Kidney glomerular epithelial cell (primary cell): ENCODE measurements around the gene IL2RG.

Experiments used
- DNase-seq: peaks from one replicate; lab custom pipeline; 2025; lab: John Stamatoyannopoulos, UW

The IL2RG gene

DNA sequence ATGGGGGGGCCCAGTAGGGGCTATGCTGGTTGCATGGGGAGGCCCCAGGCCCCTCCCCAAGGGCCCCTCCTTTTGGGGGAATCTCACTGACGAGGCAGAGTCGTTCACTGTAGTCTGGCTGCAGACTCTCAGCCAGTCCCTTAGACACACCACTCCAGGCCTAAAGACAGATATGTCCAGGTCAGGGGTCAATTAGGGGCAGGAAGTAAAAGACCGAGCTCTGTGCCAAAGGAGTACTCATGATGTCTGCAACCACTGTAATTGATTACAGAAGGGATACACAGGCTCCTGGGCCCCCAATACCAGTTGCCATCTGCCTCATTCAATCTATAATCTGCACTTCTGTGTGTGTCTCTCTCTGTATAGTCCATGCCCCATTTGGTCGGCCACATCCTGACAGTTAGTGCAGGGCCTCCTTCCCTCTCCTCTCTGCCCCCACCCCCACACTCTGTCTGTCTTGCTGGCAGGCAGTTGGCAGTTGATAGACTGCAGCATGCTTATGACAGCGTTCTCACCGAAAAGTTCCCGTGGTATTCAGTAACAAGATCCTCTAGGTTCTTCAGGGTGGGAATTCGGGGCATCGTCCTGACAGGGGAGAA lies 3.5 kb downstream of the IL2RG start:
- no peak for DNase-seq

DNA sequence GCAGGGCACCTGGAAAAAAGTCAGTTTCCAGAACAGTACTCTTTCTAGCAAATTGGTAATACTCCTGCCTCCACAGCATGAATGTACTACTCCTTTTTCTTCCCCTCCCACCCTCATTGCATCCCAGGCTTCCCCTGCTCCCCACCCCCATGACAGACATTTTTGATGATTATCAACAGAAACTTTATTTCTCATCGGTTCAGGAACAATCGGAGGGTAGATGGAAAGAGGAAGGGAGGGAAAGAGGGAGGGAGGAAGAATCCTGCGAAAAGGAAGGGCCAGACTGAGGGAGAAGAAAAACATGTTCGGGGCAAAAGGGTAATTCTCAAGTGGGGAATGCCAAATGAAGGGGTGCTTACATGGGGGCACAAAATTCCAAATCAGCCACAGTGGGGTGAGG lies 4.1 kb downstream of the IL2RG start:
- no peak for DNase-seq

DNA sequence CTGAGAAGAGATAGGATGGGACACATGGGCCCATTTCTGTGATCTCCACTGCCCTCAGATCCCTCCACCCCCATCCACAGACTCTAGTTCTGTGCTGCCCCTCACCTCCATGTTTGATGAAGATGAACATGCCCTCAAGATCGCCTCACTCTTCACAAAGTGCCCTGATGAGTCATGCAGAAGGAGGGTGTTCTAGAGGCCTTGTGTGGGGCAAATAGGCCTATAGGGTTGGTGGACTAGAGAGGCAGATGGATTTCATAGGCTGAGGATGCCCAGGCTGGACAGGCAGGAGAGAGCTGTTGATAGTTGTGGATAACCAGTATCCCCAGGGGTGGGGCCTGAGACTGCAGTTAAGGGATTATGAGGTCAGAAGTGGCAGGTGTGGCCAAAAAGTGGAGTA lies 5.0 kb downstream of the IL2RG start, which contains the start of gene CXorf65:
TSS of gene CXorf65 (minus strand) at position 314 of the 400 bp plus-strand sequence. CDS start at position 130, 184 bp downstream.
- no peak for DNase-seq

DNA sequence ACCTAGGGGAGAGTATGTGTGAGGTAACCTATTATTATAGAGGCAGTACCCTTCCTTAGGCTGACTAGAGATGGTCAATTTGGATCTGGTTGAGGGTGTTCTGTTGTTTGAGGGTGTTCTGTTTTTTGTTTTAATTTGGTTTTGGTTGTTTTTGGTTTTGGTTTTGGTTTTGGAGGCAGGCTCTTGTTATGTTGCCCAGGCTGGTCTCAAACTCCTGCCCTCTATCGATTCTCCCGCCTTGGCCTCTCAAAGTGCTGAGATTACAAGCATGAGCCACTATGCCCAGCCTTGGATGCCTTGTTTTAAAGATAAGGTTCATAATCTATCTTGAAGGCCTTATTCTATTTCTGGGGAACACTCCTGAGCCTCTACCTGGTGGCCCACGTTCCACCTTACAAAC lies 5.7 kb downstream of the IL2RG start:
- DNase-seq, result no peak

DNA sequence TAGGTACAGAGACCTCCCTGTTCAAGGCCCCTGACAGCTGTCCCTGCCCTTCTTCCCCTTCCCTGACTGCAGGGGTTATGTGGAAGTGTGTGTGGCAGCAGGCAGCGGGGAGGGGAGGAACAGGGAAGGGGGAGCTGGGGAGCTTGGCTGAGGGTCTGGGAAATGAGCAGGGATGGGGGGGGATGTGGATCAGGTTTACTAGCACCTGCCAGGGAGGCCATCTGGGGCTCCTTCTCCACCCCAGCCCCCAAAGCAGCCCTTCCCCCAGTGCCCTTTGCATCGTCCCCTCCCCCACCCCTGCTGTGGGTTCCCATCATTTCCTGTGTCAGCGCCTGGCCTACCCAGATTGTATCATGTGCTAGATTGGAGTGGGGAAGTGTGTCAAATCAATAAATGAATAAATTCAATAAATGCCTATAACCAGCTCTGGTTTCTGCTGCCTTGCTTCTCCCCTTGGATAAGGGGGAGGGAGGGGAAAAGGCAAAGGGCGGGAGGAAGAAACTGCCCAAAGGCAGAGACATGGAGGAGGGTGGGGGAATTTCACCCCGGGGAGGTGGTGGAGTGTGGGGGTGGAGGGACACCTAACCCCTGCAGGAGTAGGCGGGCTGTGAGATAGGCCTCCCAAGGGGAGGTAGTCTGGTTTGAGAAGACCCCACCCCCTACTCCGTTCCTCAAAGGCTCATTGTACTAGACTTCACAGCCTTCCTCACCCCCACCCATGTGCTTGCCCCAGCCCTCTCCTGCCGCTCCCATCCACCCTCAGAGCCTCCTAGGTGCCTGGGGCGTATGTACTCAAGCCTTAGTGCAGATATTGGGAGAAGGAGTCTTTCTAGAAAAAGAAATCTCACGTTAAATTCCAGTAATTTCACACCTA lies 8.0 kb downstream of the IL2RG start:
- no peak for DNase-seq

DNA sequence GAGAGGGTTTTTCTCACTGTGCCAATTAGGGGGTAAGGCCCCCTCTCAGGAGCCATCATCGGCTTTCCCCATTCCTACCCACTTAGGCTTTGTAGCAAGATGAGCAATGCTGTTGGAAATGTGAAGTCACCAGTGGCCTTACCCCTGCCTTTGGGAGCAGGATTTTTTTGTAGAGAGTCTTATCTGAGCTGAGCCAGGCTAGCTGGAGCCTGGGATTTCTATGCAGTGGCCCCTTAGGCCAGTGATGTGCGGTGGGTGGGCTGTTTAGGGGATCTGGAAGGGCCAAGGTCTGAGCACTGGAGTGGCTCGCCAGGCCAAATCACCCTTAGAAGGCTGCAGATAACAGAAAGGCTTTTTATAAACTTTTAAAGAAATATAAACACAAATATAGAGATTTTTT lies 9.1 kb downstream of the IL2RG start:
- no peak for DNase-seq

DNA sequence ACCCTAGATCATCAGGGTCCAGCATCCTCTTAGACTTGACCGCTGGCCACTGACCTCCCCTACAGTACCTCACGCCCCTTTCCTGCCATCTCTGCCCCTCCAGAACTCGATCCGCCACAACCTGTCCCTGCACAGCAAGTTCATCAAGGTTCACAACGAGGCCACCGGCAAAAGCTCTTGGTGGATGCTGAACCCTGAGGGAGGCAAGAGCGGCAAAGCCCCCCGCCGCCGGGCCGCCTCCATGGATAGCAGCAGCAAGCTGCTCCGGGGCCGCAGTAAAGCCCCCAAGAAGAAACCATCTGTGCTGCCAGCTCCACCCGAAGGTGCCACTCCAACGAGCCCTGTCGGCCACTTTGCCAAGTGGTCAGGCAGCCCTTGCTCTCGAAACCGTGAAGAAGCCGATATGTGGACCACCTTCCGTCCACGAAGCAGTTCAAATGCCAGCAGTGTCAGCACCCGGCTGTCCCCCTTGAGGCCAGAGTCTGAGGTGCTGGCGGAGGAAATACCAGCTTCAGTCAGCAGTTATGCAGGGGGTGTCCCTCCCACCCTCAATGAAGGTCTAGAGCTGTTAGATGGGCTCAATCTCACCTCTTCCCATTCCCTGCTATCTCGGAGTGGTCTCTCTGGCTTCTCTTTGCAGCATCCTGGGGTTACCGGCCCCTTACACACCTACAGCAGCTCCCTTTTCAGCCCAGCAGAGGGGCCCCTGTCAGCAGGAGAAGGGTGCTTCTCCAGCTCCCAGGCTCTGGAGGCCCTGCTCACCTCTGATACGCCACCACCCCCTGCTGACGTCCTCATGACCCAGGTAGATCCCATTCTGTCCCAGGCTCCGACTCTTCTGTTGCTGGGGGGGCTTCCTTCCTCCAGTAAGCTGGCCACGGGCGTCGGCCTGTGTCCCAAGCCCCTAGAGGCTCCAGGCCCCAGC lies 10.5 kb downstream of the IL2RG start:
- DNase-seq, result no peak

DNA sequence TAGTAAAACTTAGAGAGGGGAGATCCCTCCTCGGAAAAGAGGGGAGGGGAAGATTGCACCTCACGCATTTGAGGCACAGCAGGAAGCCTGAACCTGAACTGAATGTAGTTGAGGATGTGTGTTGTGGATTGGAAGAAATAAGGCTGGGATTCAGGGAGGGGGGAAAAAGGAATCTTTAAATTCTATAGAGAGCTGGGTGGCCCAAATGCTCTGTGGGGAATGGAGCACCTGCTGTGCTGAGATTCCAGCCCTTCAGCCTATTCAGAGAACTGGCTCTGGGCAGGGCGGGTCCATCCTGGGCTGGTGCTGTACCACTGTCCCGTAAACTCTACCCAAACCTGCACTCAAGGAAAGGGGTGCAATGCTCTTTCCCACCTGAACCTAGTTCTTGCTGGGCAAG lies 11.6 kb downstream of the IL2RG start:
- DNase-seq, result no peak

DNA sequence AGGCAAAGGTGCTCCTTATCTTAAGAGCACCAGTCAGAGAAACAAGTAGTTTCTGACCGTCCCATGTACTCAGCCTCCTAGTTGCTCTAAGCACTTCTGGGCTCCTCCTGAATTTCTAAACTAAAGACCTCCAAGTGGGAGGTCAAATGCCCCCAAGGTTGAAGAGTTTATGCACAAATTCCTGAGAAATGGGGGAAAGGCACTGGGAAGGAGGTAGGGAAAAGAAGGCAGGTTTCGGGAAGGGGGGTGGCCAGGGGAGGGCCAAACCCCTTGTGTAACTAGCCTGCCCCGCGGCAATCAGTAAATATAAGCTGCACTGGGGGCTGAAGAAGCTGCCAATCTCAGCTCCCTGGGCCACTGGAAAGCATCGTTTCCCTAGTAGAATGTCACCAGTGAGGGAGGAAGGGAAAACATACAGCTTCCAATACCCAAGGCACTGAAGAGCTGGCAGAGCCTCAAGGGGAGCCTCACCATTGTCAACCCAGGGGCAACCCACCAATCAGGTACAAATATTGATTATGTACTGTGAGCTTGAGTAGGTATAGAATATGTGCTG lies 12.3 kb downstream of the IL2RG start:
- no peak for DNase-seq

DNA sequence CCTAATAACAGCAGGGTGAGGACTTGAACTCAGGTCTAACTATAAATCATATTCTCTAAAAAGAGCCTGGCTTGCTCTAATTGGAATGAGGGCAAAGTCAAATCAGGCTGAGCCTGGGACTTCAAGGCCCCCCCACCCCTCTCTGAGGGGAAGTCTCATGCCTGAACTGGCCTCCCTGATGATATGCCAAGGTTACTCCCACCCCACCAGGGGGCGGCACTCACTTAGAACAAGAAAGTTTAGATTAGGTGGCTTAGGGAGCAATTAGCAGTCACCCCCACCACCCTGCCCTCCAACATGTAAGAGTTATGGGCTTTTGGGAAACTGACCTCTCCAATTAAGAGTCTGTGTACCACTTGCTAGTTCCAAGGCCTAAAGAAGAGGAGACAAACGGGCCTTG lies 13.1 kb downstream of the IL2RG start:
- peak; percentile 10 for DNase-seq

DNA sequence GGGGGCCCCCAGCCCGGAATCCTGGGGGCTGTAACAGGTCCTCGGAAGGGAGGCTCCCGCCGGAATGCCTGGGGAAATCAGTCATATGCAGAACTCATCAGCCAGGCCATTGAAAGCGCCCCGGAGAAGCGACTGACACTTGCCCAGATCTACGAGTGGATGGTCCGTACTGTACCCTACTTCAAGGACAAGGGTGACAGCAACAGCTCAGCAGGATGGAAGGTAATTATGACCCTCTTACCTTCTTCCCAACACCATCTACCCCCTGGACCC lies 14.7 kb downstream of the IL2RG start:
- DNase-seq, result no peak

DNA sequence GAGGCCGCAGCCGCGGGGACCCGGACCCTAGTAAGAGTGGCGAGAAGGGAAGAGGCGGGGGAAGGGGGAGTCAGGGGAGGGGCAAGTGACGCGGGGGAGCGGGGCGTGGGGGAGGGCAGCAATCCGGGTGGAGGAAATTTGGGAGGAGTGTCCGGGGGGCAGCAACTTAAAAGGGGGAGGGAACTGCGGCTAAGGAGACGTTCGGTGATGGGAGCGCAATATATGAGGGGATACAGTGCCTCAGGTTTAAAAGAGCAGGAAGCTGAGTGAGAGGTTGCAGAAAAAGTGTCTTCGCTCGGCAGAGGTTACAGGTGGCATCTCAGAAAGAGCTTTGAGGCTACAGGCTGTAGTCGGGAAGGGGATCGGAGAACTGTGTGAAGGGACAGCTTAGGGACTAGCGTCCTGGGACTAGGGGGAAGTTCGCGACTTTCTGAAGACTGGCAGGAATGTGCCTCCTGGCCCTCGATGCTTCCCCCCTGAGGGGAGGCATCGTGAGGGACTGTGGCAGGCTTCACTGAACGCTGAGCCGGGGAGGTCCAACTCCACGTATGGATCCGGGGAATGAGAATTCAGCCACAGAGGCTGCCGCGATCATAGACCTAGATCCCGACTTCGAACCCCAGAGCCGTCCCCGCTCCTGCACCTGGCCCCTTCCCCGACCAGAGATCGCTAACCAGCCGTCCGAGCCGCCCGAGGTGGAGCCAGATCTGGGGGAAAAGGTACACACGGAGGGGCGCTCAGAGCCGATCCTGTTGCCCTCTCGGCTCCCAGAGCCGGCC lies 15.2 kb downstream of the IL2RG start:
- no peak for DNase-seq

DNA sequence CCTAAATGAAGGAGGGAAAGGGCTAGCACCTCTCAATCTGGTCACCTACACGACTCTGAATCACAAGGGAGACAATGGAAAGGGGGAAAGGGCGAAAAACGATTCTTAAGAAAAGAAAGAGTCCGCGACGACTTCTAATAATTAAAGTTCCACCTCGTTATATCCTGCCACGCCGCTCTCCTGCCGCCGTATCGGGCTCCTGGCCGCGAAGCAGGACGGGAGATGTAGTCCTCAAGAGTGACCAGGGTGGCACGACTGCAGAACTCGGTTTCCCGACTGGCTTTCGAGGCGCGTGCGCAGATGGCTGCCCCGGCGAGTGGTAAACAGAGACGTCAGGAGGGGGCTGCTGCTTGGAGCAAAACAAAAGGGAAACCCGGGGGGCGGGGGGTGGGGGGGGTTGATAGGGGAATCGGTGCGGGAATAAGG lies 15.8 kb downstream of the IL2RG start, which contains the start of gene FOXO4:
TSS of gene FOXO4 (plus strand) at position 297 of the 426 bp plus-strand sequence. CDS start 678 bp downstream, outside the sequence.
- DNase-seq, result peak; percentile 70

DNA sequence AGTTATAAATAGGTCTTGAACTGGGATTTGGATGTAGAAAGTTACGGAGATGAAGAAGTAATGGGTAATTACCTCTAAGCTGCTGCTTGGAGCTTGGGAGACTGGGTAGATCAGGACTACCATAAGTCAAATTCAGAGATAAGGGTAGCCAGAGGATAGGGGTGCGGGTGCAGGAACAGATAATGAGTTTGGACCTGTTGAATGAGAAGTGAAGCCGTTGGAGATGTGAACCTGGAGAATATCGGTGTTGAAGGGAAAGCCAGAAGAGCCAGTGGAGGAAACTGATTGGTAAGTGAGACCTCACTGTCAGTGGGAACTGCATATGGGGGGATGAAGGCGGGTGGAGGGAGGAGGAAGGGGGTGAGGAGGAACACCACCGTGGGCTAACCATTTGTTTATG lies 16.3 kb downstream of the IL2RG start:
- no peak for DNase-seq

DNA sequence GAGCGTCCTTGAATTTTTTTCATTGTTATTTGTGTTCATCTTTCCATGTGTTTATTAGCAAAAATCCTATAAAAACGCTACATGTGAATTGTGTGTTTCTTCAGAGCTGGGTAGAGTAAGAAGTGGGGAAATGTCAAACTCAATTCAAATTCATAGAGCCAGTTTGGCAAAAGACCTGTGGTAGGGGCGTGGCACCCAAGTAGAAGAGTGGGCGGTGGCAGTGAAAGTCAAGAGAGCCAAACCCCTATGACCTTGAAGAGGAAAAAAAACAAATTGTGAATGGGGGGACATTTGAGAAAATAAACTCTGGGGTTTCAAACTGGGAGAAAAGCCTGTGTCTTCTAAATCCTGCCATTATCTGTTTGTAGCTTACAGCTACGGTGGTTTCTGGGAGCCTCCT lies 20.1 kb downstream of the IL2RG start:
- DNase-seq, result no peak

DNA sequence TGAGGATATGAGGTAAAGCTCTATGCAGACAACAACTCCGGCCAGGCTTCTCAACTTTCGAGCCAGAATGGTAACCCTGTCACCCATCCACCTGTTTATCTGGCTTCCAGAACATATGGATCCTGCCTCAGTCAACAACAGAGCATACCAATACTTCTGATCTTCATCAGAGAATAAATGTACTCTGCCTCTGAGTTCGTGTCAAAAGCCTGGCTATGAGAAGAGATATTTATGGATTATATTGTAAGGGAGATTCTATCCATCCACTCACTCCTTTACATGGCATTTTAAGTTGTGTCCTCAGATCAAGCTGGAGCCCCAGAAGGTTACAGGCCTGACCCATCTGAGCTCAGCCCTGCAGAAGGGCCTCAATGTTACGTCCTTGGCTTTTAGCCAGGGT lies 25.5 kb downstream of the IL2RG start:
- no peak for DNase-seq

DNA sequence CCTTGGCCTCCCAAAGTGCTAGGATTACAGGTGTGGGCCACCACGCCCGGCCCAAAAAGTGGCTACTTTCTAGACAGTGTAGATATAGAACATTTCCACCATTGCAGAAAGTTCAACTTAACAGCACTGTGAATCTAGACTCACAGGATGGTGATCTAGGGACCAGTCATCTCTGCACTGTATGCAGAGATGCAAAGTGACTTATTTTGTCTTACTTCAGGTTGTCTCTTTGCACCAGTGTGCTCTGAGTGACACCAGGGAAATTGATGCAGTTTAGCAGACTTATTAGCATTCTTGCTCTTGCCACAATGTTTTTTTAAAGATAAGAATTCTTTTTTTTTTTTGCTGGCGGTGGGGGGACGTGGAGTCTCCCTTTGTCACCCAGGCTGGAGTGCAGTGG lies 28.6 kb downstream of the IL2RG start:
- no peak for DNase-seq

DNA sequence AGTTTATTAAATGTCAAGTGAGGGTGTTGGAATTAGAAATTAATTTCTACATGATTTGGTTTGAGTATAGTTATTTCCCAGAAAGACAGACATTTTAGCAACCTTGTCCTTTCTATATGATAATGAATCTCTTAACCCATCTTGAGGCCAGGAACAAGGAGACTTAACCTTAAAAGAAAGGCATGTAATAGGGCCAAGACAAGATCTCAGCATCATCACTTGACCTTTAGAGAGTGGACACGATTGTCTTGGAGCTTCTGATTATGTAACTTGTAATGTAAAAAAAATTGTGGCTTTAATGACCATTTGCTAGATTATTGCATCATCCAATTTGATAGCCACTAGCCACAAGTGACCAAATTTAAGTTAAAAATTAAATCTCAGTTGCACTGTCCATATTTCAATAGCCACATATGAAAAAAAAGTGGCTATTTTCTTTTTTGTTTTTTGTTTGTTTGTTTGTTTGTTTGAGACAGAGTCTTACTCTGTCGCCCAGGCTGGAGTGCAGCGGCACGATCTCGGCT lies 29.2 kb downstream of the IL2RG start:
- DNase-seq, result no peak

DNA sequence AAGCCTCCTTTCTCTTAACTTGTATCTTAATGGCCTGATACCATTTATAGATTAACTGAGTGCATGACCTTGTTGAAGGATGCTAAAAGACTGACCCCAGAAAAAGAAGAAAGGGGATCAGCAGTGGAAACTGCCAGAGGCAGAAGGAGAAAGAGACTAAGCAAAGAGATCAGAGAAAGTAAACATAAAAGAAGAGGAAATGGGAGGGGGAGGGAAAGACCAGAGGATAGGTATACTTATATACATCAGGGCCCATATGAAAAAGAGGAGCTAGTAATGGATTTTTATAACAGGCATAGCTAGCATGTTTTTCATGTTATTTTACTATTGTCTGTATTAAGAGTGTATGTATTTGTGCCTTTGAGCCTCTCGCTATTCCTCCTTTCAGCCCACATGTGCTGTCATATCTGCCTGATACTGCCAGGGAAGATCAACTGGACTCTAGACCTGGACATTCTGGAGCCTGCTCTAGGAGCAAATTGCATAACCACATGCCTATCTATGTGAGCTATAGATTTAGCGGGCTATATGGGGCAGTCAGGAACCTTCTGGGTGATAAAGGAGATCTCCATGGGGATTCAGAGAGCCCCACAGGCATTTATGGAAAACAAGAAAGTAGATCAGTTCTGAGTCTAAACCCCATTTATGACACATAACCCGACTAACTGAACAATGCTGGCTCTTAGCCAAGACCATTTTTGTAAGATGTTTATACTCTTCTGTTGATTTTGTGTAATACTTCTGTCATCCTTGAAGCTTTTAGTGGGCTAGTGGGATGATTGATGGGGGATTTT lies 29.9 kb downstream of the IL2RG start:
- DNase-seq, result no peak

DNA sequence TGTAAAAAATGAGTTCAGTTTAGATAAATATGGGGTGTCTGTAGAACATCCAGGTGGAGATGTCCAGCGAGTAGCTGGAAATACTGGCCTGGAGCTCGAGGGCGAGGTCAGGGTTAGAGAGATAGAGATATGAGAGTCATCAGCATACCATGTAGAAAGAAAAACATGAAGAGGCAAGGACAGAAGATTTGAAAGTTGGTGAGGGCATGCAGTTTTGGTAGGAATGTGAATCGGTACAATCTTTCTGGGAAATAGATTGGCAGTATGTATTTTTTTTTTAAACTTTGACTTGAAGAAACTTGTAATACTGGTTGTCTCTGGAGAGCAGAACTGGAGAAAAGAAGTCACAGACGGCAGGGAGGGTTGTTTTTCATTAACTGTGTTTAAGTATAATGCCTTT lies 40.8 kb downstream of the IL2RG start:
- DNase-seq, result no peak
